Effector memory CD8-positive, alpha-beta T cell (primary cell): ENCODE results near the gene EIF5A.

Experiments used
- ATAC-seq: fragments of 150-1000 bp; cut with Tn5 transposase; replicated peaks from 2 replicates; pipeline ENCODE4 v1.10.0; 2021; ENCODE audit warnings: mild to moderate bottlenecking, moderate library complexity
- DNase-seq, 3 experiments: peaks; one replicate each; pipeline ENCODE4 v3.0.0; 2021
- H3K27ac Mint-ChIP-seq, 2 donors: one replicate each; pipeline ENCODE4 v1.8.0; 2022; ENCODE audit warnings: mild to moderate bottlenecking in 2 of 2, mixed read lengths in 2 of 2, moderate library complexity in 2 of 2
- H3K27me3 Mint-ChIP-seq, 2 donors: one replicate each; pipeline ENCODE4 v1.8.0; 2022; ENCODE audit warnings: mixed read lengths in 2 of 2
- H3K36me3 Mint-ChIP-seq: one replicate; pipeline ENCODE4 v1.8.0; 2022; ENCODE audit warnings: mild to moderate bottlenecking, moderate library complexity, mixed read lengths; ENCODE audit not compliant: insufficient read depth
- H3K4me1 Mint-ChIP-seq, 2 donors: one replicate each; pipeline ENCODE4 v1.8.0; 2022; ENCODE audit warnings: low read depth in 2 of 2, mixed read lengths in 2 of 2
- H3K4me3 Mint-ChIP-seq, 2 donors: one replicate each; pipeline ENCODE4 v1.8.0; 2022; ENCODE audit warnings: mild to moderate bottlenecking in 2 of 2, mixed read lengths in 2 of 2, moderate library complexity in 2 of 2
- H3K9me3 Mint-ChIP-seq, 2 donors: one replicate each; pipeline ENCODE4 v1.8.0; 2022; ENCODE audit warnings: mixed read lengths in 2 of 2

Gene EIF5A

GRCh38 chr17:7352910-7353635, 45.6 kb downstream of the EIF5A start:
- ATAC-seq (no peak), DNase-seq (no peak)
- Mint-ChIP-seq H3K36me3 (peaks cover 29% of the 10 kb centered on the region), H3K4me3 (peak overlapping the region; percentile 84 to 92), H3K27me3 (no peaks in the 10 kb centered on the region), H3K27ac (peak overlapping the region; percentile 88 to 91), H3K4me1 (peaks cover 45 to 46% of the 10 kb centered on the region in 2 donors), H3K9me3 (no peaks in the 10 kb centered on the region)

- DNase-seq (no peak), ATAC-seq (no peak)
- Mint-ChIP-seq H3K36me3 (peaks cover 29% of the 10 kb centered on the region), H3K27me3 (no peaks in the 10 kb centered on the region), H3K4me1 (peaks cover 38% of the 10 kb centered on the region in 2 donors), H3K27ac (peak overlapping the region; percentile 63 to 91), H3K9me3 (no peaks in the 10 kb centered on the region), H3K4me3 (no peak overlapping the region)
These were observed 46.9 kb downstream of the EIF5A start for GRCh38 chr17:7354262-7354843.

GRCh38 chr17:7355053-7355452, 47.6 kb downstream of the EIF5A start, which contains the start of gene TMEM95:
TSS of gene TMEM95 (plus strand) at chr17:7355156. CDS start at chr17:7355205, 49 bp downstream.
- peaks cover 32 to 34% of the 10 kb centered on the region in 2 donors for H3K4me1 Mint-ChIP-seq
- H3K4me3 Mint-ChIP-seq, result peak within 1 kb of the TSS in 1 of 2 donors; percentile 92
- no peaks in the 10 kb centered on the region for H3K27me3 Mint-ChIP-seq
- no peaks in the 10 kb centered on the region for H3K9me3 Mint-ChIP-seq
- ATAC-seq, result no peak
- H3K36me3 Mint-ChIP-seq, result peaks cover 23% of the 10 kb centered on the region
- H3K27ac Mint-ChIP-seq, result peak within 1 kb of the TSS; percentile 63 to 91
- DNase-seq, result no peak

- DNase-seq (no peak), ATAC-seq (no peak)
- Mint-ChIP-seq H3K4me3 (no peak overlapping the region), H3K9me3 (no peaks in the 10 kb centered on the region), H3K27ac (peak overlapping the region in 1 of 2 donors; percentile 57), H3K4me1 (peaks cover 31 to 32% of the 10 kb centered on the region in 2 donors), H3K36me3 (peaks cover 17% of the 10 kb centered on the region), H3K27me3 (no peaks in the 10 kb centered on the region)
These were observed 48.1 kb downstream of the EIF5A start for GRCh38 chr17:7355573-7355972.

- H3K9me3 Mint-ChIP-seq, result no peaks in the 10 kb centered on the region
- H3K36me3 Mint-ChIP-seq, result peaks cover 12% of the 10 kb centered on the region
- H3K4me1 Mint-ChIP-seq, result peaks cover 30 to 32% of the 10 kb centered on the region in 2 donors
- no peaks in the 10 kb centered on the region for H3K27me3 Mint-ChIP-seq
- H3K4me3 Mint-ChIP-seq, result no peak overlapping the region
- DNase-seq, result peak; percentile 79 to 82 (median 81)
- peak; percentile 49 for ATAC-seq
- peak overlapping the region in 1 of 2 donors; percentile 57 for H3K27ac Mint-ChIP-seq
These were observed 48.7 kb downstream of the EIF5A start for GRCh38 chr17:7356072-7356549.

- no peaks in the 10 kb centered on the region for H3K9me3 Mint-ChIP-seq
- ATAC-seq, result no peak
- no peak overlapping the region for H3K4me3 Mint-ChIP-seq
- peaks cover 8% of the 10 kb centered on the region for H3K36me3 Mint-ChIP-seq
- H3K27ac Mint-ChIP-seq, result no peak overlapping the region
- H3K27me3 Mint-ChIP-seq, result peaks cover 5 to 6% of the 10 kb centered on the region in 2 donors
- DNase-seq, result no peak
- H3K4me1 Mint-ChIP-seq, result peaks cover 27 to 32% of the 10 kb centered on the region in 2 donors
These were observed 49.3 kb downstream of the EIF5A start for GRCh38 chr17:7356756-7357155.

- peaks cover 6% of the 10 kb centered on the region for H3K36me3 Mint-ChIP-seq
- H3K9me3 Mint-ChIP-seq, result no peaks in the 10 kb centered on the region
- peaks cover 10 to 12% of the 10 kb centered on the region in 2 donors for H3K27me3 Mint-ChIP-seq
- H3K27ac Mint-ChIP-seq, result no peak overlapping the region
- no peak overlapping the region for H3K4me3 Mint-ChIP-seq
- no peak for DNase-seq
- ATAC-seq, result no peak
- peaks cover 26 to 29% of the 10 kb centered on the region in 2 donors for H3K4me1 Mint-ChIP-seq
These were observed 50.0 kb downstream of the EIF5A start for GRCh38 chr17:7357381-7357780.

GRCh38 chr17:7361906-7362305, 54.5 kb downstream of the EIF5A start:
- ATAC-seq (no peak), DNase-seq (no peak)
- Mint-ChIP-seq H3K36me3 (peaks cover 2% of the 10 kb centered on the region), H3K9me3 (no peaks in the 10 kb centered on the region), H3K27me3 (peaks cover 10 to 19% of the 10 kb centered on the region in 2 donors), H3K4me3 (no peak overlapping the region), H3K27ac (no peak overlapping the region), H3K4me1 (no peaks in the 10 kb centered on the region)
